GM19438 (cell line): ENCODE measurements around the gene MED29.

ENCODE experiments used
- ATAC-seq: cut with Tn5 transposase; IDR thresholded peaks from one replicate; pipeline ENCODE4 v1.9.1; 2021; ENCODE audit warnings: low read depth; ENCODE audit not compliant: unreplicated experiment

Gene MED29

DNA sequence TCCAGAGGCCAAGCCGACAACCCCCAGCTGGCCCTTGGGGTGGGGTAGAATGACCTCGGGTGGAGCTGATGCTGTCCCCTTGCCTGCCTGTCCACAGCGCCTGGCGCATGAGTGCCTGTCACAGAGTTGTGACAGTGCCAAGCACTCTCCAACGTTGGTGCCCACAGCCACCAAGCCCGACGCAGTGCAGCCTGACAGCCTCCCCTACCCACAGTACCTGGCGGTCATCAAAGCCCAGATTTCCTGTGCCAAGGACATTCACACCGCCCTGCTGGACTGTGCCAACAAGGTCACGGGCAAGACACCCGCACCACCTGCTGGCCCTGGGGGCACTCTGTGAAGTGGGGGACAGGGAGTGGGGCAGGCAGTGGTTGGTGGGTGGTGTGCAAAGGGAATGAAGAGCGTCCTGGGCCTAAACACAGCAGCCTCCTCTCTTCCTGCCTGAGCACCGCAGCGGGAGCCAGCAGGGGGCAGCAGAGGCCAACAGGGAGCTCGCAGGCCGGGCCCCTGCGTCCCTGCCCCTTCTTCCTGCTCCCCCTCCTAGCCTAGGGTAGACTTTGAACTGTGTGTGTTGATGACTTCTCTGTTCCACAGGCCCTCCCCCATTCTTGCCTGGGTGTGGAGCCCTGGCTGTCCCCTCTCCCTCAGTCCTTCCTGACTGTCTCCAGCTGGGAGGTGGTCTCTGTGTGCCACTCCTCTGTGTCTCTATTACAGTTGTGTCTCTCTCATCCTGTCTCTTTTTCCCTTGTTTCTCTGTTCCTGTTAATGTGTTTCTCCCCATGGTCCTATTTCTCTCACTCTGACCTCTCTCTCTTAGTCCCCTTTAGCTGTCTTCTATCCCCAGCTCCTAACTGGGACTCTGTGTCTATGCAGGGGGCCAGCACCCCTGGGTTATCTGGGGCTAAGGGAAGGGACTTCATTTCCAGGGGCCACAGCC is 6.5 kb downstream of the MED29 start:
- peak; percentile 33 for ATAC-seq

DNA sequence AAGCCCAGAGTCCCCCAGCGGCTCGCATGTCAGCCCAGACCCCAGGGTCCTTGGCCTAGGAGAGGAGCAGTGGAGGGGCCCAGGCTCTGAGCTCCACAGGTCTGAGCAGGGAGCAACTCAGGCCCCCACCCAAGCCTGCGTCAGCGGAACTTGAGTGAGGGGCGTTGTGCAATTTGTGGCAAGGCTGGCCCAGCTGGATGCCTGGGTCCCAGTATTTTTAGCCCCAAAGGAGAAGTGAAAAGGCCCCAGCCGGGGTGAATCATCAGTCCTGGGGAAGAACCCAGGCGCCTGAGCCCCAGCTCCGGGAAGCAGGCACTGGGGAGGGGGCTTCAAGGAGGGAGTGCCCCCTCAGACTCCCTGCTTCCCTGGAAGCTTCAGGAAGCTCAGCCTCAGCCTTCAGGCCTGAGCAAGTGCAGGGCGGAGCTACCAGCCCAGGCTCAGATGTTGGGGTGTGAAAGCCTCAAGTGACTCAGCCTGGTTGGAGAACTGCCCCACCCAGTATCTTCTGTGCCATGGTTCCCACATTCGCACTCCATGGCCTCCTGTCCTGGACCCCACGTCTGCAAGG is 7.2 kb downstream of the MED29 start:
- no peak for ATAC-seq

DNA sequence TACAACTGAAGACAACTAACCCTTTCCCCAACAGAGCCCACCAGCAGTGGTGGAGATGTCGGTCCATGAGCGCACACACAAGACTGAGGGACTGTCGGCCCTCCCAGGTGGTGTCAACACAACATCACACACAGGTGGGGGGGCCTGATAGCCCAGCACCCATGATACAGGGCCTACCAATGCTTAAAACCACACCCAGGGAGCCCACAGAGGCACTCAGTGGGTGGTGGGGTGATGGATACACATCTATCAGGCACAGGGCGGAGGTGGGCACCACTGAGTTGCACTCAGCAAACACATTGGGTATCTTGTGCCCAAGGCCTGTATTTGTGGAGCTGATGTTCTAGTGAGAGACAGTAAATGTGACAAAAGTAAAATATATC is 8.5 kb downstream of the MED29 start:
- no peak for ATAC-seq

DNA sequence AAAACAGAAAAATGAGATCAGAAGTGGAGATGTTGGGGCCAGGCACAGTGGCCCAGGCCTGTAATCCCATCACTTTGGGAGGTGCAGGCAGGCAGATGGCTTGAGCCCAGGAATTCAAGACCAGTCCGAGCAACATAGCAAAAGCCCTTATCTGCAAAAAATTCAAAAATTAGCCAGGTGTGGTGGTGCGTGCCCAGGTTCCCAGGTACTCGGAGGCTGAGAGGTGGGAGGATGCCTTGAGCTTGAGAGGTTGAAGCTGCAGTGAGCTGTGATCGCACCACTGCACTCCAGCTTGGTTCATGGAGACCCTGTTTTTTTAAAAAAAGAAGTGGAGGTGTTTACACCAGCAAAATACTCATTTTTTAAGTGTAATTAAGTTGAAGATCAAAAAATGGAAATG is 8.9 kb downstream of the MED29 start:
- ATAC-seq = no peak

DNA sequence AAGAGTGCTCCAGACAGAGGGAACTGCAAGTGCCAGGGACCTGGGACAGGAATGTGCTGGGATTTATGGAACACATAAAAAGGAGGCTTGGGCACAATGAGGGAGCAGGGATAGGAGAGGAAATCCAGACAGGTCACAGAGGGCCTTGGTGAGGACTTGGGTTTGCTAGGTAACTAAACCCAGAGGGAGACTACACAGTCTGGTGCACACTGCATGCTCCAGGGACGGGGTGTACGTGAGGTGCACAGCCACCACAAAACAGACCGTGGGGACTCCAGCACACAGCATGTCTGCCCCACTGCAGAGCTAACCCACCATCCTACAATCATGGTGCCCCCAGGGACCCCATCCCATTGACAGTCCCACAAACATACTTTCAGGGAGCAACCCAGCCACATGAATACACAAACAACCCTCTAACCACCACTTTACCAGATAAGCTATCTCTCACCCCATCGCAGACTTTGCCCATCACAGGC is 9.9 kb downstream of the MED29 start:
- ATAC-seq = no peak

DNA sequence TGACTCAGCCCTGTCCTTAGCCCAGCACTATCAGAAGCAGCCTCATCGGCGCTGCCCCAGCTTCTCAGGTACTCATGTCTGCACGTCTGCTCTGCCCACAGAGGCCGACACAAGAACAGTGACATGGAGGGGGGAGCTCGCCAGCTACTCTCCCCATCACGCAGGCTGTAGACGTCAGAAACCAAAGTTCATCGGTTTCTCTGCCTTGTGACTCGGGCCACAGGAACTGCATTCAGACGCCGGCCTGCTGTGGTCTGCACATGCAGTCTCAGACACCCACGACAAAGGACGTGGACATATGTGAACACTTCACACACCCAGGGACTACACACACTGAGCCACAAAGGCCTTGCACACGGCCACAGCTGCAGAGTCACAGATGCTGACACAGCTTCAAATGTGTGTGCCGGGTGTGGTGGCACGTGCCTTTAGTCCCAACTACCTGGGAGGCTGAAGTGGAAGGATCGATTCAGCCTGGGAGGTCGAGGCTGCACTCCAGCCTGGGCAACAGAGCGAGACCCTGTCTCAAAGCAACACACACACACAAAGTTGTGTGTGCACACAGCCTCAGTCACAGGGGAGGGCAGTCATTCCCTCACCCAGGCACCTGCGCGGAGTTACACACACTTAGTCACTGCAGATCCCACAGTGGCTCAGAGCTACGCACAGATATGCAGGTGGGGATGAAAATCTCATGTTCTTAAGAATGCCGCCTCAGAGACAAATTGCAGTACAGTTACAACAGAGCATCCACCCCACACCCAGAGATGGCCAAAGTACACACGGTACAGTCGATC is 10.6 kb downstream of the MED29 start:
- no peak for ATAC-seq

DNA sequence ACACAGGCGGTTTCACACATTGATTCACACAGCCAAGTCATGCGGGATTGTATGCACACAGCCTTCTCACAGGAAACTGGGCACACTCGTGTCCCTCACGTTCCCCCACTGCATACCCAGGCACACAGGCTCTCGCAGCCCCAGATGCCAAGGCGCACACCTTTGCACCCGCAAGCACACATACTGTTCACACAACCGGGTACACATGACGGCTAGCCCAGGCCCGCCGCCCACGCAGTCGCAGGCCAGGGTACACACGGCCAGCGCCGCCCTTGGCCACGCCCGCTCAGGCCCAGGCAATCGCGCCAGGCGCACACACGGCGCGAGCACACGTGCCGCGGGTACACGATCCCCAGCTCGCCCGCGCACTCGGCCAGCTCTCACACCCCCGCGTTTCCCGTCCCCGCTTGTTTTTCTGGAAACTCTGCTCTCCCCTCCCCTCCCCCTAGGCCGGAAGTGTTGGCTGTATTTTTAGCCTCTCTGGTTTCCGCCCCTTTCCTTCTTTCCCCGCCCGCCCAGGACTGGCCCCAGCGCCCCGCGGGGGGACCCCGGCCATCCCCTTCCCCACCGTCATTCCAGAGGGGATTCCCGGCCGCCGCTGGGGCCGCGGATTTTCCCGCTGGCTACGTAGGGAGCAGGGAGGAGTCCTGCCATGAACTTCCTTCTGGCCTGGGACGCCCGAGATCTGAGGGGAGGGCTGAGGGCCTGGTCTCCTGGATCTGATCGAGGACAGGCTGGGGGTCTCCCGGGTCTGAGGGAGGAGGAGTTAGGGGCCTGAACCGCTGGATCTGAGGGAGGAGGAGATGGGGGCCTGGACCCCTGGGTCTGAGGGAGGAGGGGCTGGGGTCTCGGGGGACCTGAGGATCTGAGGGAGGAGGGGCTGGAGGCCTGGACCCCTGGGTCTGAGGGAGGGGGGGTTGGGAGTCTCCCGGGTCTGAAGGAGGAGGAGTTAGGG is 11.4 kb downstream of the MED29 start:
- ATAC-seq = peak; percentile 31

DNA sequence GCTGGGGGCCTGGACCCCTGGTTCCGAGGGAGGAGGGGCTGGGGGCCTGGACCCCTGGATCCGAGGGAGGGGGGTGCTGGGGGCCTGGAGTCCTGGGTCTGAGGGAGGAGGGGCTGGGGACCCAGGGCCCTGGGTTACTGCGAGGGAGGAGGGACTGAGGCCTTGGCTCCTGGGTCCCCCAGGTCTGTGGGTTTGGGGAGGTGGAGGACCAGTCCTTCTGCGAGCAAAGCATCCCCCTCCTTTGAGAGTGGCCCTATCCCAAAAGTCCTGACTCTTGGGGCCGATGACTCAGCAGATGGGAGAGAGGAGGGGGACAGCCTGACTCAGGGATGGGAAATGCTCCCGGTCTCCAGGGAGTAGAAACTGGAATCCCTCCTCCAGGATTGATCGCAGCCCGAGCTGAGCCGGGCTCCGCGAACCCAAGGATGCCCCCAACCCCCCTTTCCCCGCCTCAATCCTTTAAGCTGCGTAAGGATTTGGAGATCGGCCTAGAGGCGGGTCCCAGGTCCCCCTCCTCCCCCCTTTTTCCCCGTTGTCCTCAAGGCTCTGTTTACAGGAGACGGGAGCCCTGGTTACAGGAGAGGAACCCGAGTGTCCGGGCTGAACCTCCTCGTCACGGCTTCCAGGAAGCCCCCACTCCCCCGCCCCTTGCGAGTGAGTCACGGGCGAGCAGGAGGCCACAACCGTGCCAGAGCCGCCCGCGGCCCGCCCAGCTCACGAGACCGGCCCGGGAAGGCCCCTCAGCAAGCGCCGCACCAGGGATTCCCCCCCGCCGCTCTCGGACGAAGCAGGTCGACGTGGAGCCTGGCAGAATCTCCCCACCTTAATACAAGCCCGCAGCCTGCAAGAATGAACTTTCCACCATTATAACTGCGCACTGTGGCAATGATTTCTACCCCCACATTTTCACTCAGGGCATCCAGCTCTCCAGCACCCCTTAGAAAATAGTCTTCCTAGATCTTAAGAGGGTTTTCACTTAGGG is 12.4 kb downstream of the MED29 start:
- no peak for ATAC-seq

DNA sequence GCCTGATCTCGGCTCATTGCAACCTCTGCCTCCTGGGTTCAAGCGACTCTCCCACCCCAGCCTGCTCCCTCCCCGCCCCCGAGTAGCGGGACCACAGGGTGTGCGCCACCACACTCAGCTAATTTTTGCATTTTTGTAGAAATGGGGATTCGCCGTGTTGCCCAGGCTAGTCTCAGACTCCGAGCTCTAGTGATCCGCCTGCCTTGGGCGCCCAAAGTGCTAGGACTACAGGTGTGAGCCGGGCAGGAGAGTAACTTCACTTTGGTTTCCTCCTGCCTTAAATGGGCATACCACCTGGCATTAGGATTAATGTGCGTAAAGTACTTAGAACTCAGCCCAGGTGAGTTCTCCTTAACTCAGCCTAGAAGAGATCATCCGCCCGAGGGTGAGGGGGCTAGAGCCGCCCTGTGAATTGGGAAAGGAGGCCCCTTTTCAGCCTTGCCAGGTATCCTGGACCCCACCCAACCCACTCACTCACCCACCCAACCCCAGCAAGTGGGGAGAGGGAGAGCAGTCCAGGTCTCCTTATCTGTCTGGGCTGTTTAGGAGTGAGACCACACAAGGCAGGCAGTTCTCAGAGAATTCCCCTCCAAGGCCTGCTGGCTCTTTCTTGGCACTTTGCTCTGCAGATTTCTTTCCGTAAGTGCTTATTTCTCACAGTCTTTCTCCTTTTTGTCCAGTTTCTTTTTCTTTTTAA is 14.2 kb downstream of the MED29 start:
- no peak for ATAC-seq

DNA sequence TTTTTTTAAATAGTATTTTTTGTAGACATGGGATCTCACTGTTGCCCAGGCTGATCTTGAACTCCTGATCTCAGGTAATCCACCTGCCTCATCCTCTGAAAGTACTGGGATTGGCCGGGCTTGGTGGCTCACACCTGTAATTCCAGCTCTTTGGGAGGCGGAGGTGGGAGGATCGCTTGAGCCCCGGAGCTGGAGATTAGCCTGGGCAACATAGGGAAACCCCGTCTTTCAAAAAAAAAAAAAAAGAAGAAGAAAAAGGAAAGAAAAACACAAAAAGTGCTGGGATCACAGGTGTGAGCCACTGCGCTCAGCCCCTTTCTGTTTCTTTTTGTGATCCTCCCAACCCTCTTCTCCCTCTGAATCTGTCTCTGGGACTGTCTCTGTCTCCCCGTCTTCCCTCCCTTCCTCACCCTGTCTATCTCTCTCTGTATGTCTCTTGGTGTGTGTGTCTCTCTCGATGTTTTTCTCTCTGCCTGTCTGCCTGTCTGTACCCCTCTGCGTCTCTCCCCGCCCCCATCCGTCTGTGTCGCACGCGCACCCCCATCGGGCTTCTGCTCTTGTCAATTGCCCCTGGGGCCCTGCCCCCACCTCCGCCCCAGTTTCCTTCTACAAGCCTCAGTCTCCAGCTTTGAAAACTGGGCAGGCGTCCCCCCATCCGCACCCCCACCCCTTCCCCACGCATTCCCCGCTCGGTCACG is 14.9 kb downstream of the MED29 start:
- no peak for ATAC-seq

DNA sequence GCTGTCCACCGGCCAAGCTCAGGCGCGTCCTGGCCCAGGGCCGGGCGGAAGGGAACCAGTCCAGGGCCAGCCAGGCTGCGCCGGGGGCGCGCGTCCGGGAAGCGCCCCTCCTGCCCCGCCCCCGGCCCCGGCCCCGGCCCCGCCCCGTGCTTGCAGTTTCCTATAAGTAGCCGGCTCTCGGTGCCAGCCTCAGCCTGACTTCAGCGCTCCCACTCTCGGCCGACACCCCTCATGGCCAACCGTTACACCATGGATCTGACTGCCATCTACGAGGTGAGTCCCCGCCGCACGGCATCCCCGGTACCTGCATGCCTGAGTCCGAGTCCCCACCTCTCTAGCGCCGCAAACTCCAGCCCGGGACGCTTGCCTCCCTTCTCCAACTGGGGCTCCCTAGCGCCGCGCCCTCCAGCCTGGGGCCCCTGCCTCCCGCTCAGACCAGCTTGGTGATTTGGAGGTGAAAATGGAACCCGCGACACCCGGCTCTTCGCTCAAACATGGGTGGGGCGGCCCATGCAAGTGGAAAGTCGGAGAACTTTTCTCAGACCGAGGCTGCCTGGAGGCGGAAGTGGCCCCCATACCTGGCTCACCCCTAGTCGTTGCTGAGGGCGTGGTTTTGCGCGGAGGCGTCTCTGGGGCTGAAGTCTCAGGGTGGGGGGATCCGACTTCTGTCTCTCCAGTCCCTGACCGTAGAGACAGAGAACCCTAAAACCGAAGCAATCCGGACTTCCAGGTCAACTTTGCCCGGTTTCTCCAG is 15.7 kb downstream of the MED29 start, which contains the start of gene ZFP36:
TSS of gene ZFP36 (plus strand) at position 192 of the 754 bp plus-strand sequence. CDS start at position 250, 58 bp downstream.
- no peak for ATAC-seq

DNA sequence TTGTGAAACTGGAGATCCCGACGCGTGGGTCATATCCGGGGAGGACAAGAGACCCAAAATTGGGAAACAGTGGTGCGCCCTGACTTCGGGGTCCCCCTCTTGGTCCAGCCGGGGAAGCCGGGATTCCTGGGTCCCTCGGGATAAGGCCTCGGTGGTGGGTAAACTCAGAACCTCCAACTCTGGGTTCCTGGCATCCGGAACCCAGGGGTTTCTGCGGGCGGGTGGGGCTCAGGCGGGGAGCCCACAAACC is 16.2 kb downstream of the MED29 start:
- ATAC-seq = no peak

DNA sequence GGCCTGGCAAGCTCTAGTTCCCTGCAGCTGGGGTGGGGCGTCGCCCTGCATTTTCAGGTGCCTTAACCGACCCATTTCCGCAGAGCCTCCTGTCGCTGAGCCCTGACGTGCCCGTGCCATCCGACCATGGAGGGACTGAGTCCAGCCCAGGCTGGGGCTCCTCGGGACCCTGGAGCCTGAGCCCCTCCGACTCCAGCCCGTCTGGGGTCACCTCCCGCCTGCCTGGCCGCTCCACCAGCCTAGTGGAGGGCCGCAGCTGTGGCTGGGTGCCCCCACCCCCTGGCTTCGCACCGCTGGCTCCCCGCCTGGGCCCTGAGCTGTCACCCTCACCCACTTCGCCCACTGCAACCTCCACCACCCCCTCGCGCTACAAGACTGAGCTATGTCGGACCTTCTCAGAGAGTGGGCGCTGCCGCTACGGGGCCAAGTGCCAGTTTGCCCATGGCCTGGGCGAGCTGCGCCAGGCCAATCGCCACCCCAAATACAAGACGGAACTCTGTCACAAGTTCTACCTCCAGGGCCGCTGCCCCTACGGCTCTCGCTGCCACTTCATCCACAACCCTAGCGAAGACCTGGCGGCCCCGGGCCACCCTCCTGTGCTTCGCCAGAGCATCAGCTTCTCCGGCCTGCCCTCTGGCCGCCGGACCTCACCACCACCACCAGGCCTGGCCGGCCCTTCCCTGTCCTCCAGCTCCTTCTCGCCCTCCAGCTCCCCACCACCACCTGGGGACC is 16.6 kb downstream of the MED29 start:
- no peak for ATAC-seq

DNA sequence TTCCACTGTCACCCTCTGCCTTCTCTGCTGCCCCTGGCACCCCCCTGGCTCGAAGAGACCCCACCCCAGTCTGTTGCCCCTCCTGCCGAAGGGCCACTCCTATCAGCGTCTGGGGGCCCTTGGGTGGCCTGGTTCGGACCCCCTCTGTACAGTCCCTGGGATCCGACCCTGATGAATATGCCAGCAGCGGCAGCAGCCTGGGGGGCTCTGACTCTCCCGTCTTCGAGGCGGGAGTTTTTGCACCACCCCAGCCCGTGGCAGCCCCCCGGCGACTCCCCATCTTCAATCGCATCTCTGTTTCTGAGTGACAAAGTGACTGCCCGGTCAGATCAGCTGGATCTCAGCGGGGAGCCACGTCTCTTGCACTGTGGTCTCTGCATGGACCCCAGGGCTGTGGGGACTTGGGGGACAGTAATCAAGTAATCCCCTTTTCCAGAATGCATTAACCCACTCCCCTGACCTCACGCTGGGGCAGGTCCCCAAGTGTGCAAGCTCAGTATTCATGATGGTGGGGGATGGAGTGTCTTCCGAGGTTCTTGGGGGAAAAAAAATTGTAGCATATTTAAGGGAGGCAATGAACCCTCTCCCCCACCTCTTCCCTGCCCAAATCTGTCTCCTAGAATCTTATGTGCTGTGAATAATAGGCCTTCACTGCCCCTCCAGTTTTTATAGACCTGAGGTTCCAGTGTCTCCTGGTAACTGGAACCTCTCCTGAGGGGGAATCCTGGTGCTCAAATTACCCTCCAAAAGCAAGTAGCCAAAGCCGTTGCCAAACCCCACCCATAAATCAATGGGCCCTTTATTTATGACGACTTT is 17.4 kb downstream of the MED29 start:
- ATAC-seq = no peak

DNA sequence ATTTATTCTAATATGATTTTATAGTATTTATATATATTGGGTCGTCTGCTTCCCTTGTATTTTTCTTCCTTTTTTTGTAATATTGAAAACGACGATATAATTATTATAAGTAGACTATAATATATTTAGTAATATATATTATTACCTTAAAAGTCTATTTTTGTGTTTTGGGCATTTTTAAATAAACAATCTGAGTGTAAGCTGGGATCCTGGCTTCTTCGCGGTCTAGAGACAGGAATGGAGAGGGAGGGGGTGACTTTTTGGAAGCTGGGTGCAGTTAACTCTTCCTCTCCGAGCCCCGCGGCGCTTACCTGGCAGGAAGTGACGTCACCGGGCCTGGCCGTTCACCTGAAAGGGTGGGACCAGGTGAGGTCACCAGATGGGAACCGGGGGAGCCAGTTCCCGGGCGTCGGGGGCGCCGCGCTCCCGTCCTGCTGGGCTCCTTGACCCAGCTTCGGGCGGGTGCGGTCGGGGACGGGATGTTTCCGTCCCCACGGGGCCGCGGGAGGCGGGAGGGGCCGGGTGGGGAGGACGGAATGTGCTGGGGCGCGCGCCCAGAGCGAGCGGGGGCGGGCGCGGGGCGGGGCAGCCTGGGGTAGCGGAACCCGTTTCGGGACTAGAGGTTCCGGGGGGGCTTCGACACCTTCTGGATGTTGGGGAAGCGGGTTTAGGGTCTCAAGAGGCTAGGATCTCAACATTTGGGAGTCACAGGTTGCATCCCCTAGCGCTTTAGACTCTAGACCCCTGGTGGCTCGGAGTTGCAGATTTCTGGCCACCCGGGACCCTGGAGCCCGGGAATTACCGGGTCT is 18.2 kb downstream of the MED29 start:
- no peak for ATAC-seq
